Esophagus muscularis mucosa (tissue), 4 donors: ENCODE results near the gene MBNL1. TPM values are rescaled to one million over a fixed set of nuclear protein-coding genes. Genes with fewer than 3 reads are reported as not detected.

Experiments used
- DNase-seq: peaks from one replicate; pipeline ENCODE4 v3.0.0-alpha.2; 2017; ENCODE audit errors: extremely low spot score
- H3K27ac ChIP-seq, 4 donors: fragments of 200-600 bp; sonication (generic); replicated peaks in 1 of 4; 1 replicate in 3 of 4; 2 replicates in 1 of 4; pipeline ENCODE4 v1.5.1; 2016 to 2019; ENCODE audit warnings: mild to moderate bottlenecking in 1 of 4
- H3K27me3 ChIP-seq, 4 donors: fragments of 200-600 bp; sonication (generic); one replicate each; pipeline versions ENCODE4 v1.5.1 to v1.6.0; 2016 to 2019
- H3K36me3 ChIP-seq, 4 donors: fragments of 200-600 bp; sonication (generic); one replicate each; pipeline ENCODE4 v1.5.1; 2016 to 2019
- H3K4me1 ChIP-seq, 4 donors: fragments of 200-600 bp; sonication (generic); one replicate each; pipeline ENCODE4 v1.5.1; 2016 to 2019
- H3K4me3 ChIP-seq, 4 donors: fragments of 200-600 bp; sonication (generic); 1 replicate in 2 of 4; 2 replicates in 2 of 4; pipeline ENCODE4 v1.5.1; 2016 to 2019; ENCODE audit warnings: mild to moderate bottlenecking in 4 of 4, moderate library complexity in 1 of 4
- H3K9me3 ChIP-seq, 4 donors: fragments of 200-600 bp; sonication (generic); 1 replicate in 3 of 4; 2 replicates in 1 of 4; pipeline ENCODE4 v1.5.1; 2016 to 2019
- CTCF ChIP-seq, 3 experiments: fragments of 200-600 bp in 2 of 3; fragments of 450-650 bp in 1 of 3; sonication (generic) in 2 of 3; IDR thresholded peaks; one replicate each; pipeline ENCODE4 v1.5.1; 2017 to 2019; ENCODE audit warnings: antibody characterized with exemption in 3 of 3, mild to moderate bottlenecking in 2 of 3, moderate library complexity in 1 of 3
- EP300 ChIP-seq: sonication (generic); formaldehyde crosslinking; IDR thresholded peaks from one replicate; pipeline ENCODE4 v1.6.1; 2017; ENCODE audit warnings: antibody characterized with exemption
- POLR2A ChIP-seq: fragments of 450-650 bp; IDR thresholded peaks from one replicate; pipeline ENCODE4 v1.6.1; 2017; ENCODE audit warnings: antibody characterized with exemption, moderate library complexity, mild to moderate bottlenecking, low read depth
- POLR2AphosphoS5 ChIP-seq, 2 donors: sonication (generic); formaldehyde crosslinking; IDR thresholded peaks; one replicate each; pipeline ENCODE4 v1.6.1; 2017; ENCODE audit warnings: antibody characterized with exemption in 2 of 2
- WGBS: methylation state at CpG from one replicate; pipeline ENCODE4 v1.1.5; 2018; 5-methylcytosine and 5-hydroxymethylcytosine counted together
- intact Hi-C: fragments of 100-400 bp; cut with DNase I; formaldehyde crosslinking; loops from one replicate; pipeline ENCODE4 v1.15.1; 2023
- total RNA-seq, 4 donors: library from RNA; depleted of rRNA; stranded (reverse); fragments of >200 nt; gene quantifications; one replicate each; pipeline versions ENCODE4 v1.1.0 to v1.2.1, GENCODE V29; 2016

The MBNL1 gene
- total RNA-seq, 4 donors from 2014 or later, result 635 to 868 (median 720) TPM

GRCh38 chr3:152279479-152279878 is 10.8 kb downstream of the MBNL1 start:
- TF ChIP-seq EP300, result no peak
- no peak for TF ChIP-seq CTCF (IDR thresholded peaks at IDR 0.05)
- no peak for TF ChIP-seq POLR2A
- TF ChIP-seq POLR2AphosphoS5 (IDR thresholded peaks at IDR 0.05), result no peak
- Histone ChIP-seq H3K4me1 (peaks cover 97 to 100% (median 100%) of the 10 kb centered on the region in 4 donors), H3K9me3 (no peaks in the 10 kb centered on the region), H3K4me3 (no peak overlapping the region), H3K36me3 (no peaks in the 10 kb centered on the region), H3K27ac (peak overlapping the region; percentile 66 to 98 (median 97)), H3K27me3 (no peaks in the 10 kb centered on the region)
- 91% methylated on average over 3 of the region's 3 CpGs for WGBS
- no peak for DNase-seq
- intact Hi-C loops, result no loop called here

- Histone ChIP-seq H3K36me3 (no peaks in the 10 kb centered on the region), H3K27me3 (no peaks in the 10 kb centered on the region), H3K4me3 (peak overlapping the region in 2 of 4 donors; percentile 4 to 24), H3K9me3 (no peaks in the 10 kb centered on the region), H3K4me1 (peaks cover 92 to 100% (median 99%) of the 10 kb centered on the region in 4 donors), H3K27ac (peak overlapping the region; percentile 34 to 98 (median 97))
- DNase-seq, result no peak
- WGBS, result 35% methylated on average over 3 of the region's 3 CpGs
- intact Hi-C loops, result loop anchor here (5.0 to 10.0 kb wide), 2 partner anchors 162 to 196 kb away; no protein-coding TSS in a partner anchor
- TF ChIP-seq POLR2AphosphoS5 (IDR thresholded peaks at IDR 0.05) (no peak), CTCF (IDR thresholded peaks at IDR 0.05) (no peak), POLR2A (no peak), EP300 (no peak)
Observed at GRCh38 chr3:152280539-152280938, 11.8 kb downstream of the MBNL1 start.

GRCh38 chr3:152281133-152281713 is 12.5 kb downstream of the MBNL1 start:
- 83% methylated on average over 2 of the region's 2 CpGs for WGBS
- no peak for DNase-seq
- Histone ChIP-seq H3K36me3 (no peaks in the 10 kb centered on the region), H3K27ac (peak overlapping the region; percentile 24 to 98 (median 66)), H3K9me3 (no peaks in the 10 kb centered on the region), H3K27me3 (no peaks in the 10 kb centered on the region), H3K4me1 (peaks cover 85 to 96% (median 93%) of the 10 kb centered on the region in 4 donors), H3K4me3 (no peak overlapping the region)
- intact Hi-C loops, result loop anchor here (5.0 to 10.0 kb wide), 2 partner anchors 161 to 196 kb away; no protein-coding TSS in a partner anchor
- TF ChIP-seq EP300, result no peak
- no peak for TF ChIP-seq POLR2AphosphoS5 (IDR thresholded peaks at IDR 0.05)
- TF ChIP-seq POLR2A, result no peak

- no peak overlapping the region for H3K4me3 ChIP-seq
- H3K4me1 ChIP-seq, result peaks cover 83 to 93% (median 91%) of the 10 kb centered on the region in 4 donors
- no peaks in the 10 kb centered on the region for H3K27me3 ChIP-seq
- peak overlapping the region; percentile 34 to 68 (median 60) for H3K27ac ChIP-seq
- no peak for DNase-seq
- H3K9me3 ChIP-seq, result no peaks in the 10 kb centered on the region
- WGBS, result 36% methylated on average over 1 of the region's 1 CpG
- TF ChIP-seq POLR2AphosphoS5 (IDR thresholded peaks at IDR 0.05) (no peak), EP300 (no peak), POLR2A (no peak), CTCF (IDR thresholded peaks at IDR 0.05) (no peak)
- intact Hi-C loops, result loop anchor here (5.0 to 10.0 kb wide), 2 partner anchors 159 to 198 kb away; no protein-coding TSS in a partner anchor
- H3K36me3 ChIP-seq, result no peaks in the 10 kb centered on the region
Observed at GRCh38 chr3:152282813-152283212, 14.1 kb downstream of the MBNL1 start.

GRCh38 chr3:152283492-152284381 is 15.0 kb downstream of the MBNL1 start:
- TF ChIP-seq EP300 (no peak), POLR2A (no peak), CTCF (IDR thresholded peaks at IDR 0.05) (no peak), POLR2AphosphoS5 (IDR thresholded peaks at IDR 0.05) (no peak)
- H3K4me1 ChIP-seq, result peaks cover 77 to 93% (median 91%) of the 10 kb centered on the region in 4 donors
- peak overlapping the region; percentile 34 to 68 (median 60) for H3K27ac ChIP-seq
- WGBS, result 91% methylated on average over 2 of the region's 2 CpGs
- intact Hi-C loops, result loop anchor here (5.0 to 10.0 kb wide), 2 partner anchors 159 to 199 kb away; no protein-coding TSS in a partner anchor
- no peaks in the 10 kb centered on the region for H3K27me3 ChIP-seq
- H3K36me3 ChIP-seq, result no peaks in the 10 kb centered on the region
- H3K9me3 ChIP-seq, result no peaks in the 10 kb centered on the region
- DNase-seq, result no peak
- H3K4me3 ChIP-seq, result no peak overlapping the region
